Endothelial cell of umbilical vein (primary cell): ENCODE results near the gene KIR3DL3. TPM values are rescaled to one million over a fixed set of nuclear protein-coding genes. Genes with fewer than 3 reads are reported as not detected.
"Not testable (repeated sequence)": the region's sequence is repeated elsewhere in the genome, so short reads cannot be mapped to it uniquely, and the experiment has no call there.

Source experiments
- BruUV-seq: library from RNA; stranded (reverse); fragments of 400-500 nt; replicated peaks from 2 replicates; lab custom pipeline; 2021; lab: Mats Ljungman, UMichigan
- CTCF ChIA-PET: fragments of 300-600, 350-600 bp; sonication (Branson Sonifier 250); formaldehyde crosslinking; loops from one replicate; lab custom pipeline; 2021; ENCODE audit warnings: antibody characterized with exemption, inconsistent platforms; lab: Charles Lee
- POLR2A ChIA-PET: fragments of 300-600, 350-600 bp; sonication (Branson Sonifier 250); formaldehyde crosslinking; loops from one replicate; lab custom pipeline; 2021; ENCODE audit warnings: antibody characterized with exemption, inconsistent platforms; lab: Charles Lee
- DNase-seq: peaks from one replicate; pipeline ENCODE4 v3.0.0-alpha.2; 2011; ENCODE audit warnings: low read depth, low spot score
- FAIRE-seq: peaks from 2 replicates; lab custom pipeline; 2011; peaks lifted over from hg19 to GRCh38; lab: Jason Lieb, UNC
- H2AFZ ChIP-seq: 2 replicates; pipeline ENCODE4 v1.6.0; 2012; ENCODE audit warnings: low read depth, low read length, control low read depth, inconsistent platforms
- H3K27ac ChIP-seq: 2 replicates; pipeline ENCODE4 v1.5.1; 2011; ENCODE audit warnings: low read depth, mild to moderate bottlenecking, control low read depth, low read length, moderate library complexity; ENCODE audit not compliant: insufficient read depth
- H3K27me3 ChIP-seq, 2 experiments: 2 replicates each; pipeline versions ENCODE4 v1.6.0 to v1.6.1; 2011; ENCODE audit warnings: low read length in 2 of 2, mixed read lengths in 1 of 2; ENCODE audit not compliant: control insufficient read depth in 2 of 2, insufficient read depth in 2 of 2
- H3K36me3 ChIP-seq, 2 experiments: 2 replicates in 1 of 2; 3 replicates in 1 of 2; pipeline ENCODE4 v1.5.1; 2011; ENCODE audit warnings: low read length in 2 of 2, mild to moderate bottlenecking in 1 of 2, moderate library complexity in 1 of 2; ENCODE audit not compliant: control insufficient read depth in 2 of 2, insufficient read depth in 2 of 2; ENCODE audit errors: extremely low read depth in 1 of 2
- H3K4me1 ChIP-seq: 3 replicates; pipeline ENCODE4 v1.5.1; 2011; ENCODE audit warnings: mild to moderate bottlenecking, low read length; ENCODE audit not compliant: control insufficient read depth, insufficient read depth; ENCODE audit errors: extremely low read depth
- H3K4me2 ChIP-seq: 2 replicates; pipeline ENCODE4 v1.6.1; 2011; ENCODE audit warnings: low read length, control low read depth, mixed read lengths; ENCODE audit not compliant: insufficient read depth
- H3K4me3 ChIP-seq, 3 experiments: fragments of 200-600 bp in 1 of 3; sonication (generic), shearing (Covaris generic) in 1 of 3; replicated peaks in 1 of 3; 2 replicates each; pipeline ENCODE4 v1.5.1; 2011 to 2016; ENCODE audit warnings: control low read depth in 3 of 3, low read length in 3 of 3, mild to moderate bottlenecking in 2 of 3, inconsistent platforms in 1 of 3, low read depth in 1 of 3, moderate library complexity in 1 of 3; ENCODE audit not compliant: insufficient read depth in 1 of 3
- H3K79me2 ChIP-seq: 2 replicates; pipeline ENCODE4 v1.6.0; 2012; ENCODE audit warnings: low read length, inconsistent platforms; ENCODE audit not compliant: control insufficient read depth, insufficient read depth
- H3K9ac ChIP-seq: replicated peaks from 2 replicates; pipeline ENCODE3; 2011; ENCODE audit warnings: low read length, control low read depth; ENCODE audit not compliant: insufficient read depth; ENCODE audit errors: extremely low read depth
- H3K9me1 ChIP-seq: replicated peaks from 3 replicates; pipeline ENCODE4 v1.6.0; 2011; ENCODE audit warnings: mild to moderate bottlenecking, low read length; ENCODE audit not compliant: control insufficient read depth, insufficient read depth; ENCODE audit errors: extremely low read depth
- H3K9me3 ChIP-seq: replicated peaks from 2 replicates; pipeline ENCODE4 v1.5.1; 2012; ENCODE audit warnings: low read length, inconsistent platforms; ENCODE audit not compliant: control insufficient read depth, insufficient read depth
- H4K20me1 ChIP-seq: replicated peaks from 2 replicates; pipeline ENCODE3; 2011; ENCODE audit warnings: mild to moderate bottlenecking, low read length; ENCODE audit not compliant: control insufficient read depth, insufficient read depth; ENCODE audit errors: extremely low read depth
- CTCF ChIP-seq, 2 donors: IDR thresholded peaks; 1 replicate in 1 of 2; 2 replicates in 1 of 2; pipeline ENCODE4 v1.5.1; 2011; ENCODE audit warnings: low read length in 2 of 2, mild to moderate bottlenecking in 2 of 2, moderate library complexity in 2 of 2, control low read depth in 1 of 2, inconsistent platforms in 1 of 2, low read depth in 1 of 2; ENCODE audit not compliant: insufficient read depth in 1 of 2; ENCODE audit errors: extremely low read depth in 1 of 2
- EZH2 ChIP-seq: IDR thresholded peaks from 2 replicates; pipeline ENCODE4 v1.6.1; 2012; ENCODE audit warnings: borderline replicate concordance, low read depth, mild to moderate bottlenecking, moderate library complexity, low read length, inconsistent platforms; ENCODE audit not compliant: severe bottlenecking
- FOS ChIP-seq: IDR thresholded peaks from 2 replicates; pipeline ENCODE4 v1.6.1; 2011; ENCODE audit warnings: mild to moderate bottlenecking, low read length, moderate library complexity, borderline replicate concordance; ENCODE audit not compliant: insufficient read depth
- GATA2 ChIP-seq: IDR thresholded peaks from 2 replicates; pipeline ENCODE4 v1.7.0; 2011; ENCODE audit warnings: low read depth, mild to moderate bottlenecking, moderate library complexity, mixed read lengths, low read length; ENCODE audit not compliant: insufficient read length, insufficient read depth
- JUN ChIP-seq: IDR thresholded peaks from 2 replicates; pipeline ENCODE4 v1.6.1; 2011; ENCODE audit warnings: borderline replicate concordance, low read depth; ENCODE audit not compliant: insufficient read length, insufficient read depth
- MAX ChIP-seq: IDR thresholded peaks from 2 replicates; pipeline ENCODE4 v1.6.1; 2011; ENCODE audit not compliant: insufficient read depth, insufficient read length
- MYC ChIP-seq: IDR thresholded peaks from one replicate; pipeline ENCODE4 v1.6.1; 2011; ENCODE audit warnings: mild to moderate bottlenecking, low read depth, low read length
- POLR2A ChIP-seq: IDR thresholded peaks from 2 replicates; pipeline ENCODE4 v1.6.1; 2012; ENCODE audit warnings: low read depth, mild to moderate bottlenecking, control low read depth, low read length
- POLR2AphosphoS5 ChIP-seq: IDR thresholded peaks from 2 replicates; pipeline ENCODE4 v1.6.1; 2012; ENCODE audit warnings: low read depth, mild to moderate bottlenecking, control low read depth, low read length, moderate library complexity; ENCODE audit not compliant: insufficient read depth
- dilution Hi-C: fragments of 300-500 bp; cut with MboI; formaldehyde crosslinking; loops from one replicate; pipeline ENCODE4 v1.15.0; 2019; ENCODE audit warnings: low sequenced_read_pairs; ENCODE audit not compliant: extremely low pct_ligation_motif_present
- intact Hi-C: fragments of 100-400 bp; cut with micrococcal nuclease; formaldehyde crosslinking; loops from one replicate; pipeline ENCODE4 v1.10.0; 2022
- polyA plus RNA-seq, 4 experiments: library from polyadenylated mRNA; depleted of rRNA in 3 of 4; stranded (reverse) in 3 of 4; unstranded in 1 of 4; fragments of >200 nt; gene quantifications; 2 replicates each; pipeline versions ENCODE4 v1.2.1 to v1.2.3, GENCODE V29; 2011 to 2012; ENCODE audit warnings: missing spikeins in 1 of 4
- total RNA-seq: library from RNA; stranded (reverse); gene quantifications from 2 replicates; pipeline ENCODE4 v1.2.3, GENCODE V29; 2021

Gene KIR3DL3
- total and polyA plus RNA-seq, 2 donors (not counting 3 experiments of a cell fraction or from before 2014, with no cell fraction given): not detected

GRCh38 chr19:54739587-54740497 lies 15.6 kb downstream of the KIR3DL3 start:
- ChIA-PET POLR2A (no interaction called here), CTCF (no interaction called here)
- Histone ChIP-seq H3K27ac (no peak overlapping the region), H3K9ac (no peak overlapping the region), H3K4me2 (no peak overlapping the region), H3K36me3 (no peaks in the 10 kb centered on the region), H2AFZ (no peak overlapping the region), H3K9me3 (no peaks in the 10 kb centered on the region), H3K4me3 (no peak overlapping the region), H3K27me3 (no peaks in the 10 kb centered on the region), H4K20me1 (no peaks in the 10 kb centered on the region), H3K79me2 (no peaks in the 10 kb centered on the region), H3K9me1 (no peaks in the 10 kb centered on the region), H3K4me1 (no peaks in the 10 kb centered on the region)
- TF ChIP-seq POLR2AphosphoS5 (no peak), GATA2 (no peak), CTCF (IDR thresholded peaks at IDR 0.05; ENCODE audit: extremely low read depth in 1 of 2, insufficient read depth in 1 of 2, low read depth in 1 of 2, low read length in 2 of 2) (no peak), EZH2 (no peak), POLR2A (no peak), FOS (no peak), JUN (no peak), MAX (no peak), MYC (no peak)
- DNase-seq: no peak
- no peak for FAIRE-seq
- intact Hi-C loops (no loop called here), dilution Hi-C loops (no loop called here)
- no TSS peak for BruUV-seq

GRCh38 chr19:54741950-54742349 lies 17.7 kb downstream of the KIR3DL3 start:
- H3K36me3 ChIP-seq, BruUV-seq, H4K20me1 ChIP-seq, H3K79me2 ChIP-seq, H3K4me1 ChIP-seq, POLR2A ChIA-PET, DNase-seq, intact Hi-C loops, H3K9me1 ChIP-seq, H3K9ac ChIP-seq, FAIRE-seq, H3K4me3 ChIP-seq, H3K27me3 ChIP-seq, H3K4me2 ChIP-seq, H3K9me3 ChIP-seq, H2AFZ ChIP-seq, CTCF ChIA-PET, dilution Hi-C loops, H3K27ac ChIP-seq: not testable (repeated sequence)
